ENCODE data around the gene HLA-DMA. TPM values are rescaled to one million over a fixed set of nuclear protein-coding genes. Genes with fewer than 3 reads are reported as not detected.

Gene HLA-DMA
- total RNA-seq, 1 donor from 2014 or later = 387 TPM

- ATAC-seq (ENCODE audit: low read depth) (no peak), DNase-seq (no peak)
- H3K4me3 Mint-ChIP-seq = no peak overlapping the region
- H3K27ac Mint-ChIP-seq = no peak overlapping the region
- POLR2A ChIA-PET = interaction anchor here (1.4 to 3.7 kb wide), 6 partner anchors 9 to 68 kb away, joined by 4 to 34 read pairs (median 6); partner anchors contain the start of gene HLA-DMA
- H3K4me1 Mint-ChIP-seq = peaks cover 23% of the 10 kb centered on the region
- peaks cover 13% of the 10 kb centered on the region for H3K36me3 Mint-ChIP-seq (ENCODE audit: low read depth)
- TF ChIP-seq CTCF (IDR thresholded peaks at IDR 0.05) = no peak
- no peaks in the 10 kb centered on the region for H3K9me3 Mint-ChIP-seq
- intact Hi-C loops (cut with micrococcal nuclease) = no loop called here
- CTCF ChIA-PET = interaction anchor here (1.4 to 2.4 kb wide), 5 partner anchors 9 to 81 kb away, joined by 3 to 9 read pairs (median 7); partner anchors contain the start of gene HLA-DMA
- no peaks in the 10 kb centered on the region for H3K27me3 Mint-ChIP-seq
Measured at GRCh38 chr6:32903952-32904351, 48.9 kb downstream of the HLA-DMA start.

Other genes with a start within 250 kb of the HLA-DMA start
- gene HLA-DQA2, start 211.7 kb downstream of the HLA-DMA start, total RNA-seq = 231 and 237 TPM in 2 replicates
- gene HLA-DQB2, start 189.6 kb downstream of the HLA-DMA start, total RNA-seq = 95.7 and 107 TPM in 2 replicates
- 95.6 and 101 TPM in 2 replicates for gene HLA-DOB, start 136.1 kb downstream of the HLA-DMA start, total RNA-seq
- 141 and 172 TPM in 2 replicates for gene TAP2, start 114.4 kb downstream of the HLA-DMA start, total RNA-seq
- 182 and 194 TPM in 2 replicates for gene PSMB8, start 109.0 kb downstream of the HLA-DMA start, total RNA-seq
- 148 and 151 TPM in 2 replicates for gene TAP1, start 99.4 kb downstream of the HLA-DMA start, total RNA-seq
- 198 and 223 TPM in 2 replicates for gene PSMB9, start 98.9 kb downstream of the HLA-DMA start, total RNA-seq
- gene HLA-DMB, start 12.1 kb downstream of the HLA-DMA start, total RNA-seq = 341 and 365 TPM in 2 replicates
- 347 and 370 TPM in 2 replicates for gene BRD2, start 15.5 kb upstream of the HLA-DMA start, total RNA-seq
- gene HLA-DOA, start 56.5 kb upstream of the HLA-DMA start, total RNA-seq = 153 and 167 TPM in 2 replicates
- gene HLA-DPA1, start 120.6 kb upstream of the HLA-DMA start, total RNA-seq = 718 and 730 TPM in 2 replicates
- 853 and 854 TPM in 2 replicates for gene HLA-DPB1, start 122.9 kb upstream of the HLA-DMA start, total RNA-seq
- gene COL11A2, start 239.4 kb upstream of the HLA-DMA start, total RNA-seq = 0.32 and 0.47 TPM in 2 replicates
- gene RXRB, start 247.6 kb upstream of the HLA-DMA start, total RNA-seq = 72.4 and 74.3 TPM in 2 replicates
- 31.7 and 35.2 TPM in 2 replicates for gene SLC39A7, start 247.8 kb upstream of the HLA-DMA start, total RNA-seq